ENCODE data around the gene TBC1D22A. TPM values are rescaled to one million over a fixed set of nuclear protein-coding genes. Genes with fewer than 3 reads are reported as not detected.

TBC1D22A gene
- total RNA-seq, 1 donor from 2014 or later: 34.1 TPM

DNA sequence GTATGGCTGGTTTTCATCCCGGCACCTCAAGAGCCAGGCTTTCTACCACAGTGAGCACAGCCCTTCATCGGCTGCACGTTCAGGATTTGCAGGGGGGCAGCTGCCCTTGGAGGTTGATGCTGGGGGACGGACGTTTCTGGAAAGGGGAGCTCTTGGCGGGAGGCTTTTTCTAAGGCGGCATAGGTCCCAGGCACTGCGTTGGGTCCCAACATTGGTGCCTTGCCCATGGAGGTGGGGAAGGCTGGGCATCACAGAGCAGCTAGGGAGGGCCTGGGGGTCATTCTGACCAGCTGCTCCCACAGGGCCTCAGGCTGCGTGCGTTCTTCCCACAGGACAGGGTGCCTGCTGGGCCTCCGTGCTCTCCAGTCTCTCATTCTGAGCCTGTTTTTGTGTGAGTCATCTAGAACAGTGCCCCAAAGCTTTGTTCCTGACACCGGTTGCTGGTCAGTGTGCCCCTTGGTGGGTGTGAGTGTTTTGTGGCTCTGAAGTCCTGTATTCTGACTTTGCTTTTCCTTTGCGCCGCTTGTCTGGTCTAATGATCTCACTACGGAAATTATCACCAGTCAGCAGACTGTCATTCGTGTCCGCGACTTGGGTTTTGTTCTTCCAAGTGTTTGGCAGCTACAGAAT is 275.9 kb downstream of the TBC1D22A start:
- intact Hi-C loops (cut with DNase I): no loop called here
- no peaks in the 10 kb centered on the region for H3K9me3 ChIP-seq
- ATAC-seq: no peak
- H3K4me3 ChIP-seq: no peak overlapping the region
- DNase-seq: peak; percentile 19
- H3K27ac ChIP-seq: no peak overlapping the region
- TF ChIP-seq, protein P1, sequence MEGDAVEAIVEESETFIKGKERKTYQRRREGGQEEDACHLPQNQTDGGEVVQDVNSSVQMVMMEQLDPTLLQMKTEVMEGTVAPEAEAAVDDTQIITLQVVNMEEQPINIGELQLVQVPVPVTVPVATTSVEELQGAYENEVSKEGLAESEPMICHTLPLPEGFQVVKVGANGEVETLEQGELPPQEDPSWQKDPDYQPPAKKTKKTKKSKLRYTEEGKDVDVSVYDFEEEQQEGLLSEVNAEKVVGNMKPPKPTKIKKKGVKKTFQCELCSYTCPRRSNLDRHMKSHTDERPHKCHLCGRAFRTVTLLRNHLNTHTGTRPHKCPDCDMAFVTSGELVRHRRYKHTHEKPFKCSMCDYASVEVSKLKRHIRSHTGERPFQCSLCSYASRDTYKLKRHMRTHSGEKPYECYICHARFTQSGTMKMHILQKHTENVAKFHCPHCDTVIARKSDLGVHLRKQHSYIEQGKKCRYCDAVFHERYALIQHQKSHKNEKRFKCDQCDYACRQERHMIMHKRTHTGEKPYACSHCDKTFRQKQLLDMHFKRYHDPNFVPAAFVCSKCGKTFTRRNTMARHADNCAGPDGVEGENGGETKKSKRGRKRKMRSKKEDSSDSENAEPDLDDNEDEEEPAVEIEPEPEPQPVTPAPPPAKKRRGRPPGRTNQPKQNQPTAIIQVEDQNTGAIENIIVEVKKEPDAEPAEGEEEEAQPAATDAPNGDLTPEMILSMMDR (IDR thresholded peaks at IDR 0.05): no peak
- H3K4me1 ChIP-seq: peaks cover 5% of the 10 kb centered on the region
- H3K36me3 ChIP-seq: peaks cover 16% of the 10 kb centered on the region
- no peaks in the 10 kb centered on the region for H3K27me3 ChIP-seq (ENCODE audit: low read depth)

DNA sequence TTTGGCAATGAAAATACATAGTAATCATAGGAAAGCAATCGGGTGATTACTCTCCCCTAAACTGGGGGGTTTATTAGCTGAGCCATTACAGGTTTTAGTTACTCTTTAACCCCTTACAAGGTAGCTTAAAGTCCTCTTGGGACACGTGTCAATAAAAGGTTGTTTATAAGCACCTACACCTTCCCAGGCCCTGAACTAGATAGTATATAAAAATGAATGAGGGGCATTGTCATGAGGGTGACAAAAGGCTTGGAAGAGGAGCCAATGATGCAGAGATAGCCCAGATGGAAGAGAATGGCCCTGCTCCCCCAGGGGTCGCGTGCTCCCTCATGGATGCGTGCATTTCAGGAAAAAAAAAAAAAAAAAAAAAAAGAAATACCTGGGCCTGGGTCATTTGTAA is 276.9 kb downstream of the TBC1D22A start:
- H3K27ac ChIP-seq: no peak overlapping the region
- TF ChIP-seq, protein P1 (IDR thresholded peaks at IDR 0.05): no peak
- peaks cover 9% of the 10 kb centered on the region for H3K4me1 ChIP-seq
- intact Hi-C loops (cut with DNase I): no loop called here
- DNase-seq: no peak
- H3K27me3 ChIP-seq (ENCODE audit: low read depth): no peaks in the 10 kb centered on the region
- no peaks in the 10 kb centered on the region for H3K9me3 ChIP-seq
- no peak overlapping the region for H3K4me3 ChIP-seq
- peaks cover 16% of the 10 kb centered on the region for H3K36me3 ChIP-seq
- no peak for ATAC-seq

DNA sequence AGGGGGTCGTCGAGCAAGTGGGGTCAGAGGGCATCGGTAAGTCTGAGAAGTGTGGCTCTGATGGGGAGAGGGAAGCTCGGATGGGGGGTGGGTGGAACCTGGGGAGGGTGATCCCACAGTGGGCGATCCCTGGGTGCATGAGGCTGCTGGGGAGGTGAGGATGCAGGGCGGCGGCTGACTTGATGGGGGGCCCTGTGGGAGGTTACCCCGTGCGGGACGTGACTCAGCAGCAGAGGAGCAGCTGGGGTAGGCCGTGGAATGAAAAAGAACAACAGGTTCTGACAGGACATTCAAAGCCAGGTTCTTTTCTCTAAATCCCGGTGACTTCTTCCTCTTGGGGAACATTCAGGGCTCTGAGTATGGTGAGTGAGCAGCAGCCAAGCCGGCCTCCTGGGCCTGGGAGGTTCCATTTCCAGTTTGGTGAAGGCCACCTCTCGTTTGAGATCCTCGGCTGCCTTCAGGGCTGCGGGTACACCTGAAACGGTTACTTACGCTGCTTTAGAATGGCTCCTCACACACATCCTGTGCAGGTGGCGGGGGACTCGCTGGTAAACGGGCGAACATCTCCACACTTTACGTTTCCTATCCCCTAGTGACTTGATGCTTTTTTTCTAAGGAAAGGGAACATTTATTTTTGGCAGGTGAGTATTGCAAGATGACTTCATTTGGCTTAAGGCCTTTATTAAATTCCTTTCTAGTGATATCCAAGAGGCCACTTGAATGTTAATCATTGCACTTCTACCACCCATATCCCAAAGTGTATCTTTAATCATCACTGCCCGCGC is 278.2 kb downstream of the TBC1D22A start:
- DNase-seq (peak; percentile 37), ATAC-seq (no peak)
- intact Hi-C loops (cut with DNase I): no loop called here
- H3K27ac ChIP-seq: no peak overlapping the region
- H3K4me3 ChIP-seq: no peak overlapping the region
- H3K27me3 ChIP-seq (ENCODE audit: low read depth): no peaks in the 10 kb centered on the region
- H3K36me3 ChIP-seq: peaks cover 16% of the 10 kb centered on the region
- H3K9me3 ChIP-seq: no peaks in the 10 kb centered on the region
- H3K4me1 ChIP-seq: peaks cover 12% of the 10 kb centered on the region
- TF ChIP-seq, protein P1 (IDR thresholded peaks at IDR 0.05): no peak

DNA sequence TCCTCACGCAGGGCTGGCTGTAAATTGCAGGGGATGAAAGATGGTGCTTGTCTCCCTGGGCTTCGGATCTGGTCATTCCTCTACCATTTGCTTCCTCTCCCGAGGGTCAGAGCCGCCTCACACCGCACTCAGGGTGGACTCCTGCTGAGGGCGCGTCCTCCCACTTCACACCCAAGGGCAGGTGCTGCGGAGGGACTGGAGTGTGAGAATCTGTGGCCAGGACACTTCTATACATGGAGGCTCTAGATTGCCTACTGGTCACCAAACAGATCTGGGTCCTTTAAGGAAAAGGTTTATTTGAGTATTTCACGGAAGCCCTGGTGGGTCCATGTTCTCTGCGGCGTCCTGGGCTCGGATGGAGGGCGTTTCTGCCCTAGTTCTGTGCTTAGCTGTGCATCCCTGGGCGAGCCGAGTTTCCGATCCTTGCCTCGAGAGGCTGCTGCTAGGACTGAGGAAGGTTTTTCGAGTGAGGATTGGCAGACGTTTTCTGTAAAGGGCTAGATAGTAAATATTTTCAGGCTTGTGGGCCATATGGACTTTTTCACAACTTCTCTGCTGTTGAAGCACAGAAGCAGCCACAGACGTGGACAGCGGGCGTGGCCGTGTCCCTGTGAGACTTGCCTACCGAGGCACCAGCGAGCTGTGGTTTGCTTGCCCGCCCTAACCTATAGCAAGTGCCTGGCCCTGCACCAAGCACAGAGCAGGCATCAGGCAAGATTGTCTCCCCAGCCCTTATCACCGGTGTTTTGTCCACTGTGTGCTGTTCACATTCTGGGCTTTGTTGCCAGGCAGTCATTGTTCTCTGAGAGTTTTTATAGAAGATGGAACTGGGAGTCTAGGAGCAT is 279.0 kb downstream of the TBC1D22A start:
- H3K4me1 ChIP-seq: peaks cover 12% of the 10 kb centered on the region
- H3K27me3 ChIP-seq (ENCODE audit: low read depth): no peaks in the 10 kb centered on the region
- ATAC-seq: no peak
- peaks cover 16% of the 10 kb centered on the region for H3K36me3 ChIP-seq
- intact Hi-C loops (cut with DNase I): no loop called here
- peak; percentile 27 for DNase-seq
- TF ChIP-seq, protein P1 (IDR thresholded peaks at IDR 0.05): no peak
- H3K4me3 ChIP-seq: no peak overlapping the region
- no peak overlapping the region for H3K27ac ChIP-seq
- H3K9me3 ChIP-seq: no peaks in the 10 kb centered on the region

DNA sequence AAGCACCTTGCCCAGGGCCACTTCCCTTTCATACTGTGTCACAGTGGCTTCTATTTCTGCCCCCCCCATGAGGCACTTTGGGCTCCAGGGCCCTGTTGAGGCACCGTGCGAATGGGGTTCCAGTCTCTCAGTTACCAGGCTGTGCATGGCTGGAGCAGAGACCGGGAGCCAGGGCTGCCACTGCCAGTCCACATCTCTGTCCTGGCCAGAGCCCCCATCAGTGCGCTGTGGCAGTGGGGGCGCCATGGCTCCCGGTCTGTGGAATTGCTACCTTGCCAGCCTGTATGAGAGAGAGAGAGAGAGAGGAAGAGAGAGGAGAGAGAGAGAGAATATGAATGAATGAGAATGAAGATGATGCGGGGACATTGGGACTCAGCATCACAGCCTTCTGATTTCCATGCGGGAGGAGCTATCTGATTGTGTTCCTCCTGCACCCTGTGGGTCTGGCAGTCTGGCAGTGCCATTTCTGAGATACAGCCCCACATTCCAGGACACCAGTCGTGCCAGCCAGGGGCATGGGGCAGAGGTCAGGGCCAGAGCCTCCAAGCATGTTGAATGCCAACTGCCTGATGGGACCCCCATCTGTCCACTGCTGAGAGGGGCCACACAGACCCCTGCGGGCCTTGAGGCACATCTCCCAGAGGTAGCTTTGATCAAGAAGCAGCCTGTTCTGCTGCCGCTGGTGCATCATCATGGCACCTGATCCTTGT is 279.8 kb downstream of the TBC1D22A start:
- Histone ChIP-seq H3K27me3 (ENCODE audit: low read depth) (no peaks in the 10 kb centered on the region), H3K36me3 (peaks cover 12% of the 10 kb centered on the region), H3K27ac (no peak overlapping the region), H3K9me3 (no peaks in the 10 kb centered on the region), H3K4me1 (peaks cover 12% of the 10 kb centered on the region), H3K4me3 (no peak overlapping the region)
- intact Hi-C loops (cut with DNase I): no loop called here
- no peak for ATAC-seq
- TF ChIP-seq, protein P1 (IDR thresholded peaks at IDR 0.05): no peak
- no peak for DNase-seq

Data from lower lobe of right lung (tissue), 2 donors.